HT1080 (cell line): Measurements from ENCODE around the gene PAK6. TPM values are rescaled to one million over a fixed set of nuclear protein-coding genes. Genes with fewer than 3 reads are reported as not detected.

ENCODE experiments used
- DNase-seq: peaks from one replicate; pipeline ENCODE4 v3.0.0-alpha.2; 2015; ENCODE audit warnings: low read depth
- total RNA-seq: library from RNA; depleted of rRNA; stranded (reverse); fragments of >200 nt; shearing (Covaris generic); gene quantifications from 2 replicates; pipeline ENCODE4 v1.2.3, GENCODE V29; 2014

Gene PAK6
- total RNA-seq, 1 experiment from 2014 or later: 0.02 TPM

GRCh38 chr15:40255033-40255432 lies 16.2 kb downstream of the PAK6 start:
- no peak for DNase-seq

- peak; percentile 55 for DNase-seq
Measured at GRCh38 chr15:40256638-40257235, 17.9 kb downstream of the PAK6 start.

GRCh38 chr15:40257656-40258450 lies 19.0 kb downstream of the PAK6 start:
- peak; percentile 47 for DNase-seq

GRCh38 chr15:40258544-40258943 lies 19.7 kb downstream of the PAK6 start:
- peak; percentile 55 for DNase-seq

GRCh38 chr15:40259021-40259420 lies 20.2 kb downstream of the PAK6 start:
- no peak for DNase-seq

GRCh38 chr15:40263024-40263754 lies 24.3 kb downstream of the PAK6 start:
- DNase-seq: peak; percentile 55

- no peak for DNase-seq
Measured at GRCh38 chr15:40264321-40265153, 25.7 kb downstream of the PAK6 start.

- no peak for DNase-seq
Measured at GRCh38 chr15:40265355-40265754, 26.5 kb downstream of the PAK6 start.

GRCh38 chr15:40265875-40266274 lies 27.0 kb downstream of the PAK6 start:
- DNase-seq: no peak

GRCh38 chr15:40266828-40267304 lies 28.0 kb downstream of the PAK6 start:
- DNase-seq: peak; percentile 99

GRCh38 chr15:40267670-40268069 lies 28.8 kb downstream of the PAK6 start:
- no peak for DNase-seq

- DNase-seq: no peak
Measured at GRCh38 chr15:40269604-40270003, 30.7 kb downstream of the PAK6 start.

- DNase-seq: peak; percentile 47
Measured at GRCh38 chr15:40270246-40270995, 31.6 kb downstream of the PAK6 start.

- DNase-seq: no peak
Measured at GRCh38 chr15:40271685-40272484, 33.0 kb downstream of the PAK6 start.

GRCh38 chr15:40272485-40273056 lies 33.7 kb downstream of the PAK6 start:
- DNase-seq: no peak

GRCh38 chr15:40273428-40273827 lies 34.6 kb downstream of the PAK6 start:
- DNase-seq: no peak

GRCh38 chr15:40274350-40275274 lies 35.7 kb downstream of the PAK6 start:
- peak; percentile 80 for DNase-seq

GRCh38 chr15:40275523-40275922 lies 36.7 kb downstream of the PAK6 start:
- DNase-seq: no peak
